ENCODE results near the gene SUPT4H1. TPM values are rescaled to one million over a fixed set of nuclear protein-coding genes. Genes with fewer than 3 reads are reported as not detected.

SUPT4H1 gene
- total RNA-seq, 2 donors from 2014 or later = 44.8 to 70.0 TPM

DNA sequence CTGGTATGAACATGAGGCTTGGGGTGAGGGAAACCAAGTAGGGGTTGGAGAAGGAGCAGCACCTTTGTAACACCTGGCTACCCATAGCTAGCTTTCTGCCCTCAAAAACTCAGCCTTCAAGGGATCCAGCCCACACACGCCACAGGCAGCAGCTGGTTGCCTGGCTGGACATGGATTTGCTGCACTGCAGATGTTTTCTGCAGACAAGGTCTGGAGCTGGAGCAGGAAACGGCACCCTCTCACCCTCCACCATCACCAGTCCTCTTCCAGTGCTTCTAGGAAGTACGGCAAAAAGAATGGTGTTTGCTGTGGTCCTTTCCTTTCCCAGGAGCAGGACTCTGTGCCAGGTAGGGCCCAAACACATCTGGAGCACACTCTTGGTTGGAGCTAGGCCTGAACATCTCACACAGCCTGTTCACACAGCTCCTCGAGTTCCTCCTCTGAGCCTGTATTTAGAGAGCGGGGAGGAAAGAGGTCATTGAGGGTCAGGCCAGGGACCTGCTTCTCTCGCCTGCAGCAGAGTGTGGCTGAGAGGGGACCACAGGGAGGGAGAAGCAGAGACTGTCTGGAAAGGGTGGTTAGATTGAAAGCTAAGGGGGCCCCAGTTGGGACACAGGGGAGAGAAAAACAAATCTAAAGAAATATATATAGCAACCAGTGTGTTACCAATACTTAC is 2.7 kb upstream of the SUPT4H1 start:
- Histone ChIP-seq H3K36me3 (peaks cover 0 to 5% of the 10 kb centered on the region in 2 donors), H3K27me3 (replicated peaks; ENCODE audit: insufficient read depth) (no peaks in the 10 kb centered on the region), H3K27ac (no peak overlapping the region), H3K4me1 (replicated peaks) (peaks cover 2% of the 10 kb centered on the region), H3K9me3 (no peaks in the 10 kb centered on the region), H3K4me3 (no peak overlapping the region)
- intact Hi-C loops (cut with DNase I) = loop anchor here (5.0 kb wide), 1 partner anchor 63 kb away; the partner anchor contains the start of gene RNF43
- no peak for DNase-seq (ENCODE audit: low spot score)
- WGBS = 77% methylated on average over 6 of the region's 6 CpGs
- TF ChIP-seq, protein P1, sequence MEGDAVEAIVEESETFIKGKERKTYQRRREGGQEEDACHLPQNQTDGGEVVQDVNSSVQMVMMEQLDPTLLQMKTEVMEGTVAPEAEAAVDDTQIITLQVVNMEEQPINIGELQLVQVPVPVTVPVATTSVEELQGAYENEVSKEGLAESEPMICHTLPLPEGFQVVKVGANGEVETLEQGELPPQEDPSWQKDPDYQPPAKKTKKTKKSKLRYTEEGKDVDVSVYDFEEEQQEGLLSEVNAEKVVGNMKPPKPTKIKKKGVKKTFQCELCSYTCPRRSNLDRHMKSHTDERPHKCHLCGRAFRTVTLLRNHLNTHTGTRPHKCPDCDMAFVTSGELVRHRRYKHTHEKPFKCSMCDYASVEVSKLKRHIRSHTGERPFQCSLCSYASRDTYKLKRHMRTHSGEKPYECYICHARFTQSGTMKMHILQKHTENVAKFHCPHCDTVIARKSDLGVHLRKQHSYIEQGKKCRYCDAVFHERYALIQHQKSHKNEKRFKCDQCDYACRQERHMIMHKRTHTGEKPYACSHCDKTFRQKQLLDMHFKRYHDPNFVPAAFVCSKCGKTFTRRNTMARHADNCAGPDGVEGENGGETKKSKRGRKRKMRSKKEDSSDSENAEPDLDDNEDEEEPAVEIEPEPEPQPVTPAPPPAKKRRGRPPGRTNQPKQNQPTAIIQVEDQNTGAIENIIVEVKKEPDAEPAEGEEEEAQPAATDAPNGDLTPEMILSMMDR (IDR thresholded peaks at IDR 0.05) = no peak
- TF ChIP-seq POLR2AphosphoS5 (IDR thresholded peaks at IDR 0.05) = no peak
- no peak for TF ChIP-seq POLR2A (IDR thresholded peaks at IDR 0.05)

DNA sequence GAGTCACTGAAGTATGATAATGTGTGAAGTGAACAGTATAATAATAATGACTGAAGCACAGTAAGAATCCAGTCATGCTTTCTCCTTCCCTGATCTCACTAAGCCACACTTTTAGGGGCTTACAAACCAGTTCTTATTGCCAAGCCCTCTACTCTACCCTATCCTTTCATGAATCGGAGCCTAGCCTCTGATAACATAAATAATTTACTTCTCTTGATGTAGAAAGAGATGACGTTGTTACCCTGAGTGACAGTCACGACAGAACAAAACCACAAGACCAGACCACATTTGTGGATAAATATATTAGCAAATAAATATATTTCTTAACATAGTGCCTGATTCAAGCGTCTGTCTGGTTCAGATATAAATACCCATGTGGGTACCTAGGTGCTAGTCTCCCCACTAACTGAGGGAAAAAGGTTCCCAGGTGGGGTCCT is 1.4 kb upstream of the SUPT4H1 start:
- peak overlapping the region; percentile 92 to 93 for H3K27ac ChIP-seq
- H3K36me3 ChIP-seq = peaks cover 0 to 5% of the 10 kb centered on the region in 2 donors
- TF ChIP-seq POLR2AphosphoS5 (IDR thresholded peaks at IDR 0.05) = no peak
- TF ChIP-seq, protein P1 (IDR thresholded peaks at IDR 0.05) = no peak
- TF ChIP-seq POLR2A (IDR thresholded peaks at IDR 0.05) = no peak
- H3K27me3 ChIP-seq (replicated peaks; ENCODE audit: insufficient read depth) = no peaks in the 10 kb centered on the region
- H3K9me3 ChIP-seq = no peaks in the 10 kb centered on the region
- H3K4me1 ChIP-seq (replicated peaks) = peaks cover 2% of the 10 kb centered on the region
- H3K4me3 ChIP-seq = peak overlapping the region in 1 of 2 donors; percentile 75
- DNase-seq (ENCODE audit: low spot score) = no peak
- intact Hi-C loops (cut with DNase I) = loop anchor here (2.0 to 5.0 kb wide), 2 partner anchors 64 to 161 kb away; partner anchors contain the start of genes MTMR4 and RNF43
- 55% methylated on average over 4 of the region's 4 CpGs for WGBS

DNA sequence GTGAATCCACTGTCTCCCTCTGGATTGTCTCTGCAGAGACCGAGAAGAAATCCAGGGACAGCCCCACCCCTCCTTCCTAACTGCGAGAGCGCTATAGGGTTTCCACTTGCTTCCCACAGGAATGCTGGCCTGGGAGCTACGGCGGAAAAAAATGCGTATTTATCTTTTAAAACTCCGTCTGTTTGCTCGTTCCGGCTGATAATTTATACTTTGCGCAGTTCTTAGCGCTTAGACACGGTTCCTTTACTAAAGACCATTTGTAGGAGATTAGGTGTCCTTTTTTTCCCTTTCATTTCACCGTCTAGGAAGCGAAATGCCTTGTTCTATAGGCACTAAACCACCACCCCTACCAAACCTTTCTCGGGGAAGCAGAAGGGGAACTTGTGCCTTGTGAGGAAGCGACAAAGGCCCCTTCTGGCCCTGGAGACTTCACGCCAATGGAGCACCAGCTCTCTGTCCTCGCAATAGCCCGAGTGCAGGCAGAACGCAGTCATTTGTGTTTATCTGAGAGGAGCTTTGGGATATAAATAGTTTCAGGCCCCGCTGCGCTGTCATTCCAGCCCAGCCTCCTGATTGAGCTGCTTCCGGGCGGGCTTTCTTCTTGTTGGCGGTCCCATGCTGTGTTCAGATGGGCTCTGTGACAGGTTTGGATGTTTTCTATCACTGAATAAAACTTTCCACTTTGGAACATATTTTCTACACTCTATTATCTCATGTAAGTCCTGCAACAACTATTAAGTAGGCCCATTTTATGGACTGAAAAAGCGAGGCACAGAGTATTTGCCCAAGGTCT is 791 bp upstream of the SUPT4H1 start:
- TF ChIP-seq POLR2AphosphoS5 (IDR thresholded peaks at IDR 0.05) (peak; percentile 60), POLR2A (IDR thresholded peaks at IDR 0.05) (no peak)
- TF ChIP-seq, protein P1 (IDR thresholded peaks at IDR 0.05) = no peak
- peak; percentile 44 for DNase-seq (ENCODE audit: low spot score)
- H3K9me3 ChIP-seq = no peaks in the 10 kb centered on the region
- H3K4me3 ChIP-seq = peak overlapping the region; percentile 44 to 75
- peaks cover 0 to 5% of the 10 kb centered on the region in 2 donors for H3K36me3 ChIP-seq
- H3K4me1 ChIP-seq (replicated peaks) = peaks cover 2% of the 10 kb centered on the region
- no peaks in the 10 kb centered on the region for H3K27me3 ChIP-seq (replicated peaks; ENCODE audit: insufficient read depth)
- peak overlapping the region; percentile 92 to 93 for H3K27ac ChIP-seq
- 3% methylated on average over 26 of the region's 26 CpGs for WGBS
- intact Hi-C loops (cut with DNase I) = loop anchor here (2.0 to 5.0 kb wide), 2 partner anchors 65 to 162 kb away; partner anchors contain the start of genes MTMR4 and RNF43

DNA sequence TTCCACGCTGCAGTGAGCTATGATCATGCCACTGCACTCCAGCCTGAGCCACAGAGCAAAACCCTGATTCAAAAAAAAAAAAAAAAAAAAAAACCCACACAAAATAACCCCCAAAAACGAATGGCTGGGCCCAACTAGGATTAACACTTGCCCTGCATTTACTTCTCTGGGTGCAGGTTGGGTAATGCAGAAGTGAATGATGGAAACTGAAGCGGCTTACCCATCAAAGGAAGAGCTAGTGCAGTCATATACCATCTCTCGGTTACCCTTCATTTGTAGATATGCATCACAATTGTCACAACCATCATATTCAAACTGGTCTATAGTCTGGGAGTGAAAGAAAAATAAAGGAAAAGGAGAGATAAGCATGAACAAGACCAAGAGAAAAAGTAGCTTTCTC is 819 bp downstream of the SUPT4H1 start:
- Histone ChIP-seq H3K27me3 (replicated peaks; ENCODE audit: insufficient read depth) (no peaks in the 10 kb centered on the region), H3K27ac (peak overlapping the region in 1 of 2 donors; percentile 92), H3K4me1 (replicated peaks) (peaks cover 2% of the 10 kb centered on the region), H3K4me3 (peak overlapping the region; percentile 44 to 75), H3K36me3 (peaks cover 2 to 5% of the 10 kb centered on the region in 2 donors), H3K9me3 (no peaks in the 10 kb centered on the region)
- intact Hi-C loops (cut with DNase I) = loop anchor here (5.0 kb wide), 1 partner anchor 66 kb away; the partner anchor contains the start of gene RNF43
- WGBS = 57% methylated on average over 4 of the region's 4 CpGs
- TF ChIP-seq POLR2A (IDR thresholded peaks at IDR 0.05) (no peak), POLR2AphosphoS5 (IDR thresholded peaks at IDR 0.05) (no peak)
- TF ChIP-seq, protein P1 (IDR thresholded peaks at IDR 0.05) = no peak
- DNase-seq (ENCODE audit: low spot score) = no peak
